Measurements from ENCODE around the gene NDEL1. TPM values are rescaled to one million over a fixed set of nuclear protein-coding genes. Genes with fewer than 3 reads are reported as not detected.

NDEL1 gene
- total and polyA plus RNA-seq, 2 donors (not counting 3 experiments of a cell fraction or from before 2014, with no cell fraction given) = 60.0 to 87.4 TPM

DNA sequence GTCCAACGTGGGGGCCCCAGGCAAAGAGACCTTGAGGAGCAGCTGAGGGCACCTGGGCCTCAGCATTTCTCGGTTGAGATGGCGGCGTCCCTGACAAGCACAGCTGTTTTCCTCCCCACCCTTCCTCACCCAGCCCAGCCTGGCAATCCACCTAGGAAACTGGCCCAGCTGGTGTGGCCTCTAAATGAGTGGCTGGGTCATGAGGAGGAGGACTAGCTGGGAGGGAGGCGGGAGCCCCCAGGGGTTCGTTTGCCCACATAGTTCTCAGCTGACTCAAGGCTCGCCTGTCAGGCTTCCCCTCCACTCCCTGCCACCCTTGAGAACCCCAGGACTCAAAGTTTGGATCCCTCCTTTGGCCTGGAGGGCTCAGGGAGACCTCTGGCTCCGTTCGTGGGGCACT, 44.0 kb upstream of the NDEL1 start:
- intact Hi-C loops (cut with micrococcal nuclease) = no loop called here
- no peaks in the 10 kb centered on the region for H3K36me3 ChIP-seq (ENCODE audit: control insufficient read depth in 2 of 2, extremely low read depth in 1 of 2, insufficient read depth in 2 of 2, low read length in 2 of 2)

More for the DNA sequence above, 44.0 kb upstream of the NDEL1 start:
- dilution Hi-C loops (cut with MboI; ENCODE audit: extremely low pct_ligation_motif_present, low sequenced_read_pairs) = no loop called here
- FAIRE-seq = no peak
- no peak overlapping the region for H3K9ac ChIP-seq (replicated peaks; ENCODE audit: extremely low read depth, insufficient read depth, low read length)
- H3K9me1 ChIP-seq (replicated peaks; ENCODE audit: control insufficient read depth, extremely low read depth, insufficient read depth, low read length) = no peaks in the 10 kb centered on the region
- CTCF ChIA-PET = interaction anchor here (0.9 to 1.8 kb wide), 2 partner anchors 18 to 394 kb away, joined by 4 to 6 read pairs; no protein-coding TSS in a partner anchor
- H2AFZ ChIP-seq (ENCODE audit: low read depth, low read length) = no peak overlapping the region
- peaks cover 8 to 12% of the 10 kb centered on the region in 2 experiments for H3K27me3 ChIP-seq (ENCODE audit: control insufficient read depth in 2 of 2, insufficient read depth in 2 of 2, low read length in 2 of 2)
- H3K4me1 ChIP-seq (ENCODE audit: control insufficient read depth, extremely low read depth, insufficient read depth, low read length) = peaks cover 4% of the 10 kb centered on the region
- H3K79me2 ChIP-seq (ENCODE audit: control insufficient read depth, insufficient read depth, low read length) = no peaks in the 10 kb centered on the region
- POLR2A ChIA-PET = no interaction called here
- no peak overlapping the region for H3K4me3 ChIP-seq (replicated peaks in 1 of 3; ENCODE audit: insufficient read depth in 1 of 3, low read depth in 1 of 3, low read length in 3 of 3)
- TF ChIP-seq CTCF (IDR thresholded peaks at IDR 0.05; ENCODE audit: extremely low read depth in 1 of 2, insufficient read depth in 1 of 2, low read depth in 1 of 2, low read length in 2 of 2) = no peak
- no peak for TF ChIP-seq POLR2A (IDR thresholded peaks at IDR 0.05; ENCODE audit: low read depth, low read length)
- no peak for TF ChIP-seq JUN (IDR thresholded peaks at IDR 0.05; ENCODE audit: borderline replicate concordance, insufficient read depth, insufficient read length, low read depth)
- no peak for TF ChIP-seq EZH2 (IDR thresholded peaks at IDR 0.05; ENCODE audit: borderline replicate concordance, low read depth, low read length, severe bottlenecking)
- TF ChIP-seq MYC (IDR thresholded peaks at IDR 0.05; ENCODE audit: low read depth, low read length) = no peak
- TF ChIP-seq GATA2 (IDR thresholded peaks at IDR 0.05; ENCODE audit: insufficient read depth, insufficient read length, low read depth, low read length) = no peak
- TF ChIP-seq FOS (IDR thresholded peaks at IDR 0.05; ENCODE audit: borderline replicate concordance, insufficient read depth, low read length) = no peak
- no peak for TF ChIP-seq MAX (IDR thresholded peaks at IDR 0.05; ENCODE audit: insufficient read depth, insufficient read length)
- TF ChIP-seq POLR2AphosphoS5 (IDR thresholded peaks at IDR 0.05; ENCODE audit: insufficient read depth, low read depth, low read length) = no peak
- no peak overlapping the region for H3K27ac ChIP-seq (ENCODE audit: insufficient read depth, low read depth, low read length)
- no peaks in the 10 kb centered on the region for H4K20me1 ChIP-seq (replicated peaks; ENCODE audit: control insufficient read depth, extremely low read depth, insufficient read depth, low read length)
- no peak overlapping the region for H3K4me2 ChIP-seq (ENCODE audit: insufficient read depth, low read length)
- BruUV-seq (replicated peaks) = no TSS peak
- no peak for DNase-seq (ENCODE audit: low read depth, low spot score)
- no peaks in the 10 kb centered on the region for H3K9me3 ChIP-seq (replicated peaks; ENCODE audit: control insufficient read depth, insufficient read depth, low read length)
